ENCODE results near the gene NTN5. TPM values are rescaled to one million over a fixed set of nuclear protein-coding genes. Genes with fewer than 3 reads are reported as not detected.

Gene NTN5
- total and polyA plus RNA-seq, 9 of the 15 experiments (the other 6 are each of a cell fraction or from before 2014, with no cell fraction given): not detected

DNA sequence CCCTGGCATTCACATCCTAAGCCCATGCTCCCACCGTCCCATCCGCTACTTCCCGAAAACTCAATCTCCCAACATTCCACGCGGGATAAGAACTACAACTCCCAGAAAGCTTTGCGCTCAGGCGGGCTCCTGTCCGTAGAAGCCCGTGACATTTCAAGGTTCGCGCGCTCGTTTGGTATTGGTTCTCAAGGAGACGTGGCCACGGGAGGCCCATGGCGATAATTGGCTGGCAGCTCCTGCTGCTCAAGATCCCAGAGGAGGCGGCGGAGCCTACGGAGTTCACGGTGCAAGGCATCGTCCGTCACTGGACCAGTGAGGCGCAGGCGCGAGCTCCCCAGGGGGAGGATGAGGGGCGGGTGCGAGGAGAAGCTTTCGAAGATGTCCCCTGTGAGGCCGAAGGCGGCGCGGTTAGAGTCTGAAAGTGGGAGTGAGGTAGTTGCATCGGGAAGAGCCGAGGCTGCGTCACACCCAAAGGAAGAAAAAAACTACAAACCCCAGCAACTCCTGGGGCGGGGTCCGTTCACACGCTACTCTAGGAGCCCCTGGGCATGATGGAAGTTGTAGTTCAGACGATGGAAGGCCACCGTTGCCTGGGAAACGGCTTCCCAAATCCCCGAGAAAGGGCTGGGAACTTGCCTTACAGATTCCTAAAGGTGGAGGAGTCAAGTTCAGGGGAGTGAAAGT lies 47.9 kb upstream of the NTN5 start (continued):
- TF ChIP-seq KDM5B (IDR thresholded peaks at IDR 0.05; ENCODE audit: insufficient replicate concordance, low read depth, low read length): no peak
- TF ChIP-seq EHMT2 (IDR thresholded peaks at IDR 0.05): no peak
- no peak for TF ChIP-seq ZNF586 (CRISPR knock-in tag; conservative IDR thresholded peaks at IDR 0.05)
- peak; percentile 74 for TF ChIP-seq ZFX (CRISPR knock-in tag; IDR thresholded peaks at IDR 0.05)
- TF ChIP-seq ETV5 (CRISPR knock-in tag; IDR thresholded peaks at IDR 0.05; ENCODE audit: low read depth): no peak
- TF ChIP-seq ILF3 (IDR thresholded peaks at IDR 0.05; ENCODE audit: borderline replicate concordance): no peak
- TF ChIP-seq ZNF175 (CRISPR knock-in tag; IDR thresholded peaks at IDR 0.05; ENCODE audit: low read depth): peak; percentile 82; the same call in 1 of the 2 replicates
- no peak for TF ChIP-seq PURB (CRISPR knock-in tag; IDR thresholded peaks at IDR 0.05; ENCODE audit: low read depth)
- TF ChIP-seq USF1 (CRISPR knock-in tag; IDR thresholded peaks at IDR 0.05): peak; percentile 86
- TF ChIP-seq YBX1 (IDR thresholded peaks at IDR 0.05): no peak
- TF ChIP-seq ZNF764 (CRISPR knock-in tag; IDR thresholded peaks at IDR 0.05; ENCODE audit: low read depth): no peak
- TF ChIP-seq CTBP1 (IDR thresholded peaks at IDR 0.05; ENCODE audit: borderline replicate concordance): 0 out of 2 replicates have a peak, but pooled peaks have one; percentile 14
- no peak for TF ChIP-seq NBN (IDR thresholded peaks at IDR 0.05; ENCODE audit: low read depth)
- TF ChIP-seq ZFP30 (CRISPR knock-in tag; IDR thresholded peaks at IDR 0.05; ENCODE audit: borderline replicate concordance): no peak
- TF ChIP-seq ZNF609 (CRISPR knock-in tag; IDR thresholded peaks at IDR 0.05; ENCODE audit: borderline replicate concordance): no peak
- no peak for TF ChIP-seq ZFP36 (IDR thresholded peaks at IDR 0.05; ENCODE audit: low read depth, low read length, partially characterized antibody)
- TF ChIP-seq ZNF398 (CRISPR knock-in tag; IDR thresholded peaks at IDR 0.05): no peak
- TF ChIP-seq GTF2B (IDR thresholded peaks at IDR 0.05; ENCODE audit: extremely low read depth, insufficient read length): no peak
- no peak for TF ChIP-seq NFRKB (IDR thresholded peaks at IDR 0.05; ENCODE audit: low read depth)
- no peak for TF ChIP-seq BRF1 (IDR thresholded peaks at IDR 0.05; ENCODE audit: borderline replicate concordance, extremely low read depth, insufficient read length)
- no peak for TF ChIP-seq HLTF (IDR thresholded peaks at IDR 0.05)
